H9 (cell line): ENCODE data around the gene MYO1C. TPM values are rescaled to one million over a fixed set of nuclear protein-coding genes. Genes with fewer than 3 reads are reported as not detected.

ENCODE experiments used
- DNase-seq: peaks from one replicate; pipeline ENCODE4 v3.0.0-alpha.2; 2017
- H2AFZ ChIP-seq: one replicate; pipeline ENCODE4 v1.6.1; 2013; ENCODE audit warnings: mild to moderate bottlenecking, low read length, control low read depth, moderate library complexity
- H2AK5ac ChIP-seq: 2 replicates; pipeline ENCODE4 v1.6.1; 2013; ENCODE audit warnings: low read length, control low read depth, mixed read lengths; ENCODE audit not compliant: insufficient read length
- H2BK120ac ChIP-seq: one replicate; pipeline ENCODE4 v1.6.1; 2013; ENCODE audit warnings: low read depth, mild to moderate bottlenecking, low read length, control low read depth, inconsistent platforms; ENCODE audit not compliant: poor library complexity, severe bottlenecking
- H2BK12ac ChIP-seq: 2 replicates; pipeline ENCODE4 v1.6.1; 2013; ENCODE audit warnings: low read length, control low read depth, mixed read lengths, low read depth; ENCODE audit not compliant: insufficient read length
- H2BK15ac ChIP-seq: 2 replicates; pipeline ENCODE4 v1.6.1; 2013; ENCODE audit warnings: low read depth, low read length, control low read depth
- H2BK20ac ChIP-seq: one replicate; pipeline ENCODE4 v1.6.1; 2013; ENCODE audit warnings: low read depth, mild to moderate bottlenecking, low read length, control low read depth, inconsistent platforms; ENCODE audit not compliant: poor library complexity, severe bottlenecking
- H2BK5ac ChIP-seq: 2 replicates; pipeline ENCODE4 v1.6.1; 2013; ENCODE audit warnings: low read length, control low read depth, mixed read lengths; ENCODE audit not compliant: insufficient read length
- H3K14ac ChIP-seq: 2 replicates; pipeline ENCODE4 v1.6.1; 2013; ENCODE audit warnings: low read length, control low read depth; ENCODE audit not compliant: insufficient read depth
- H3K18ac ChIP-seq: 2 replicates; pipeline ENCODE4 v1.6.1; 2013; ENCODE audit warnings: low read depth, mild to moderate bottlenecking, mixed read lengths, low read length, control low read depth; ENCODE audit not compliant: insufficient read length
- H3K23ac ChIP-seq: 2 replicates; pipeline ENCODE4 v1.6.1; 2013; ENCODE audit warnings: low read length, control low read depth, mixed read lengths, low read depth; ENCODE audit not compliant: insufficient read length
- H3K23me2 ChIP-seq: 2 replicates; pipeline ENCODE4 v1.6.1; 2013; ENCODE audit warnings: low read depth, mild to moderate bottlenecking, mixed read lengths, low read length, control low read depth; ENCODE audit not compliant: insufficient read length, poor library complexity, severe bottlenecking
- H3K27ac ChIP-seq: 2 replicates; pipeline ENCODE4 v1.5.1; 2013; ENCODE audit warnings: low read length, control low read depth, mixed read lengths, low read depth; ENCODE audit not compliant: insufficient read length
- H3K27me3 ChIP-seq: 2 replicates; pipeline ENCODE4 v1.6.1; 2013; ENCODE audit warnings: low read length, control low read depth, inconsistent platforms; ENCODE audit not compliant: insufficient read depth
- H3K4ac ChIP-seq: 2 replicates; pipeline ENCODE4 v1.6.1; 2013; ENCODE audit warnings: low read depth, mild to moderate bottlenecking, control low read depth, inconsistent platforms, low read length, moderate library complexity
- H3K4me1 ChIP-seq: 2 replicates; pipeline ENCODE4 v1.6.1; 2013; ENCODE audit warnings: low read length, control low read depth, inconsistent platforms; ENCODE audit not compliant: insufficient read depth
- H3K4me2 ChIP-seq: 2 replicates; pipeline ENCODE4 v1.6.1; 2013; ENCODE audit warnings: low read length, control low read depth, mixed read lengths; ENCODE audit not compliant: insufficient read length, insufficient read depth
- H3K56ac ChIP-seq: 2 replicates; pipeline ENCODE4 v1.6.1; 2013; ENCODE audit warnings: low read depth, mild to moderate bottlenecking, mixed read lengths, low read length, control low read depth; ENCODE audit not compliant: insufficient read length
- H3K79me1 ChIP-seq: 2 replicates; pipeline ENCODE4 v1.6.1; 2013; ENCODE audit warnings: low read depth, mild to moderate bottlenecking, moderate library complexity, low read length, control low read depth, inconsistent platforms; ENCODE audit not compliant: insufficient read depth, poor library complexity, severe bottlenecking
- H3K79me2 ChIP-seq: 2 replicates; pipeline ENCODE4 v1.6.1; 2013; ENCODE audit warnings: low read length, control low read depth, inconsistent platforms; ENCODE audit not compliant: insufficient read depth
- H3K9ac ChIP-seq: 2 replicates; pipeline ENCODE4 v1.6.1; 2013; ENCODE audit warnings: low read length, control low read depth, mixed read lengths; ENCODE audit not compliant: insufficient read length; ENCODE audit errors: extremely low read depth
- H3K9me3 ChIP-seq: one replicate; pipeline ENCODE4 v1.6.1; 2013; ENCODE audit warnings: low read depth, low read length, inconsistent platforms; ENCODE audit not compliant: control insufficient read depth
- H3T11ph ChIP-seq: one replicate; pipeline ENCODE4 v1.6.1; 2013; ENCODE audit warnings: mild to moderate bottlenecking, low read length, control low read depth, inconsistent platforms
- H4K20me1 ChIP-seq: one replicate; pipeline ENCODE4 v1.6.1; 2013; ENCODE audit not compliant: control insufficient read depth, insufficient read length, insufficient read depth
- H4K5ac ChIP-seq: 2 replicates; pipeline ENCODE4 v1.6.1; 2013; ENCODE audit warnings: low read depth, mild to moderate bottlenecking, mixed read lengths, low read length, control low read depth; ENCODE audit not compliant: insufficient read length
- H4K8ac ChIP-seq: replicated peaks from 2 replicates; pipeline ENCODE4 v1.6.1; 2013; ENCODE audit warnings: low read length, control low read depth, mixed read lengths, low read depth; ENCODE audit not compliant: insufficient read length
- H4K91ac ChIP-seq: 2 replicates; pipeline ENCODE4 v1.6.1; 2013; ENCODE audit warnings: low read depth, mild to moderate bottlenecking, moderate library complexity, mixed read lengths, low read length, control low read depth; ENCODE audit not compliant: insufficient read length
- H3K27ac Mint-ChIP-seq, 3 experiments: 2 replicates in 2 of 3; 3 replicates in 1 of 3; pipeline ENCODE4 v1.8.0; 2020 to 2021; ENCODE audit warnings: mixed read lengths in 3 of 3, mild to moderate bottlenecking in 1 of 3, moderate library complexity in 1 of 3
- H3K27me3 Mint-ChIP-seq: 2 replicates; pipeline ENCODE4 v1.8.0; 2021; ENCODE audit warnings: low read depth, mild to moderate bottlenecking, moderate library complexity, mixed read lengths
- H3K36me3 Mint-ChIP-seq, 3 experiments: 2 replicates in 2 of 3; 3 replicates in 1 of 3; pipeline ENCODE4 v1.8.0; 2020 to 2021; ENCODE audit warnings: low read depth in 3 of 3, mixed read lengths in 3 of 3; ENCODE audit not compliant: insufficient read depth in 1 of 3
- H3K4me1 Mint-ChIP-seq, 2 experiments: 2 replicates each; pipeline ENCODE4 v1.8.0; 2020; ENCODE audit warnings: mixed read lengths in 2 of 2
- H3K4me3 Mint-ChIP-seq, 2 experiments: 2 replicates in 1 of 2; 3 replicates in 1 of 2; pipeline ENCODE4 v1.8.0; 2020 to 2021; ENCODE audit warnings: mild to moderate bottlenecking in 2 of 2, mixed read lengths in 2 of 2, moderate library complexity in 1 of 2
- H3K9me3 Mint-ChIP-seq, 2 experiments: 2 replicates in 1 of 2; 3 replicates in 1 of 2; pipeline ENCODE4 v1.8.0; 2020; ENCODE audit warnings: mild to moderate bottlenecking in 2 of 2, mixed read lengths in 2 of 2, moderate library complexity in 1 of 2
- WGBS: extraction: QIAGEN DNeasy Blood & Tissue Kit; methylation state at CpG from one replicate; pipeline ENCODE4 v1.1.7; 2013; ENCODE audit warnings: missing lambda C conversion rate, low lambda C conversion rate, mixed read lengths; ENCODE audit not compliant: insufficient read length; ENCODE audit errors: extremely low coverage; 5-methylcytosine and 5-hydroxymethylcytosine counted together
- total RNA-seq: library from RNA; stranded (reverse); gene quantifications from 2 replicates; pipeline ENCODE4 v1.2.1, GENCODE V29; 2021
- TF ChIP-seq, protein P1 (sequence below): fragments of 200-600 bp; sonication (generic); conservative IDR thresholded peaks from 3 replicates; pipeline ENCODE4 v1.8.0; 2021; ENCODE audit warnings: antibody characterized with exemption, mild to moderate bottlenecking

The MYO1C gene
- total RNA-seq, 1 experiment from 2014 or later: 86.5 TPM

DNA sequence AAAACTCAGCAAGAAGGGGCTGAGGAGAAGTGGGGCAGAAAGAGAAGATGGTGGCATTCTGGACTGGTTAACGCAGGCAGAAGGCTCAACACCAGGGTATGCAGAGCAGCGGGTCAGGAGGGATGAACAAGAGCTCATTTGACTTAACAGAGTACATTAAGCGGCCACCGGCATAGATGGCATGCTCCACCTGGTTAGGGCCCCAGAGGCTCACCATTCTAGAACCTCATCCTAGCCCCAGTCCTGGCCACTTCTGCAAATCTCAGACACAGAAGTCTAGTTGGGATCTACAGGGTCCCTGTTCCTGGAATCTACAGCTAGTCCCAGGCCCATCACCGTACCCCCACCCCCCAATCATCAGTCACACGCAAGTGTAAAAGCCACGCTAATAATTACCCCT, 1.7 kb upstream of the MYO1C start:
- H4K5ac ChIP-seq: no peak overlapping the region
- H3K23ac ChIP-seq: no peak overlapping the region
- H3K4me2 ChIP-seq: no peak overlapping the region
- Mint-ChIP-seq H3K4me3 (no peak overlapping the region), H3K9me3 (no peaks in the 10 kb centered on the region), H3K4me1 (peaks cover 9 to 17% of the 10 kb centered on the region in 2 experiments), H3K27ac (0 out of 7 replicates have a peak overlapping the region, but pooled peaks of 1 of the 3 experiments have one; percentile 27), H3K27me3 (no peaks in the 10 kb centered on the region), H3K36me3 (peaks cover 0 to 12% (median 3%) of the 10 kb centered on the region in 3 experiments; a peak in 3 of 7 replicates)
- H2AFZ ChIP-seq: no peak overlapping the region
- H3K9me3 ChIP-seq: no peaks in the 10 kb centered on the region
- H3K56ac ChIP-seq: no peak overlapping the region
- WGBS: no CpG with 5 or more reads among the region's 7 CpGs
- H4K20me1 ChIP-seq: no peaks in the 10 kb centered on the region
- no peaks in the 10 kb centered on the region for H3K4me1 ChIP-seq
- H2BK12ac ChIP-seq: no peak overlapping the region
- TF ChIP-seq, protein P1, sequence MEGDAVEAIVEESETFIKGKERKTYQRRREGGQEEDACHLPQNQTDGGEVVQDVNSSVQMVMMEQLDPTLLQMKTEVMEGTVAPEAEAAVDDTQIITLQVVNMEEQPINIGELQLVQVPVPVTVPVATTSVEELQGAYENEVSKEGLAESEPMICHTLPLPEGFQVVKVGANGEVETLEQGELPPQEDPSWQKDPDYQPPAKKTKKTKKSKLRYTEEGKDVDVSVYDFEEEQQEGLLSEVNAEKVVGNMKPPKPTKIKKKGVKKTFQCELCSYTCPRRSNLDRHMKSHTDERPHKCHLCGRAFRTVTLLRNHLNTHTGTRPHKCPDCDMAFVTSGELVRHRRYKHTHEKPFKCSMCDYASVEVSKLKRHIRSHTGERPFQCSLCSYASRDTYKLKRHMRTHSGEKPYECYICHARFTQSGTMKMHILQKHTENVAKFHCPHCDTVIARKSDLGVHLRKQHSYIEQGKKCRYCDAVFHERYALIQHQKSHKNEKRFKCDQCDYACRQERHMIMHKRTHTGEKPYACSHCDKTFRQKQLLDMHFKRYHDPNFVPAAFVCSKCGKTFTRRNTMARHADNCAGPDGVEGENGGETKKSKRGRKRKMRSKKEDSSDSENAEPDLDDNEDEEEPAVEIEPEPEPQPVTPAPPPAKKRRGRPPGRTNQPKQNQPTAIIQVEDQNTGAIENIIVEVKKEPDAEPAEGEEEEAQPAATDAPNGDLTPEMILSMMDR: no peak
- H3K18ac ChIP-seq: no peak overlapping the region
- no peak overlapping the region for H3K27ac ChIP-seq
- no peak overlapping the region for H3K4ac ChIP-seq
- H3T11ph ChIP-seq: no peak overlapping the region
- no peak overlapping the region for H2BK5ac ChIP-seq
- no peak overlapping the region for H3K9ac ChIP-seq
- H3K79me2 ChIP-seq: no peaks in the 10 kb centered on the region
- no peak overlapping the region for H2AK5ac ChIP-seq
- no peak overlapping the region for H3K14ac ChIP-seq
- no peak overlapping the region for H2BK120ac ChIP-seq
- H3K27me3 ChIP-seq: no peaks in the 10 kb centered on the region
- H4K91ac ChIP-seq: no peak overlapping the region
- DNase-seq: no peak
- peaks cover 13% of the 10 kb centered on the region for H3K23me2 ChIP-seq
- no peak overlapping the region for H2BK15ac ChIP-seq
- no peaks in the 10 kb centered on the region for H3K79me1 ChIP-seq
- no peak overlapping the region for H4K8ac ChIP-seq
- no peak overlapping the region for H2BK20ac ChIP-seq
